Stimulated activated CD8-positive, alpha-beta memory T cell treated with anti-CD3 and anti-CD28 coated beads, Interleukin-15, amount 100 ng/mL, for 4 hours (primary cell): ENCODE results near the gene SHROOM1.
"Not testable (repeated sequence)": the region's sequence is repeated elsewhere in the genome, so short reads cannot be mapped to it uniquely, and the experiment has no call there.

ENCODE experiments used
- DNase-seq, 2 donors: peaks; one replicate each; pipeline ENCODE4 v3.0.0-alpha.2; 2020; ENCODE audit warnings: low read depth in 2 of 2

The SHROOM1 gene

DNA sequence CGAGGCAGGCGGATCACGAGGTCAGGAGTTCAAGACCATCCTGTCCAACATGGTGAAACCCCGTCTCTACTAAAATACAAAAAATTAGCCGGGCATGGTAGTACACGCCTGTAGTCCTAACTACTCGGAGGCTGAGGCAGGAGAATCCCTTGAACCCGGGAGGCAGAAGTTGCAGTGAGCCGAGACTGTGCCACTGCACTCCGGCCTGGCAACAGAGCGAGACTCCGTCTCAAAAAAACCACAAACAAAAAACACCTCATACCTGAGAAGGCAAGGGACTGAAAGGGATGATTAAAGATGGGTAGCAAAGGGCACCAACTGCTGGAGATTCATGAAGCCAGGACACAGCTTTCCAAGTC, 23.7 kb downstream of the SHROOM1 start:
- not testable (repeated sequence) for DNase-seq

DNA sequence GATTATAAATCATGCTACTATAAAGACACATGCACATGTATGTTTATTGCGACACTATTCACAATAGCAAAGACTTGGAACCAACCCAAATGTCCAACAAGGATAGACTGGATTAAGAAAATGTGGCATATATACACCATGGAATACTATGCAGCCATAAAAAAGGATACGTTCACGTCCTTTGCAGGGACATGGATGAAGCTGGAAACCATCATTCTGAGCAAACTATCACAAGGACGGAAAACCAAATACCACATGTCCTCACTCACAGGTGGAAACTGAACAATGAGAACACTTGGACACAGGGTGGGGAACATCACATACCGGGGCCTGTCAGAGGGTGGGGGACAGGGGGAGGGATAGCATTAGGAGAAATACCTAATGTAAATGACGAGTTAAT, 24.6 kb downstream of the SHROOM1 start:
- not testable (repeated sequence) for DNase-seq

DNA sequence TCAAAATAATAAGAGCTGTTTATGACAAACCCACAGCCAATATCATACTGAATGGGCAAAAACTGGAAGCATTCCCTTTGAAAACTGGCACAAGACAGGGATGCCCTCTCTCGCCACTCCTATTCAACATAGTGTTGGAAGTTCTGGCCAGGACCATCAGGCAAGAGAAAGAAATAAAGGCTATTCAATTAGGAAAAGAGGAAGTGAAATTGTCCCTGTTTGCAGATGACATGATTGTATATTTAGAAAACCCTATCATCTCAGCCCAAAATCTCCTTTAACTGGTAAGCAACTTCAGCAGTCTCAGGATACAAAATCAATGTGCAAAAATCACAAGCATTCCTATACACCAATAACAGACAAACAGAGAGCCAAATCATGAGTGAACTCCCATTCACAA, 26.2 kb downstream of the SHROOM1 start:
- DNase-seq: not testable (repeated sequence)

DNA sequence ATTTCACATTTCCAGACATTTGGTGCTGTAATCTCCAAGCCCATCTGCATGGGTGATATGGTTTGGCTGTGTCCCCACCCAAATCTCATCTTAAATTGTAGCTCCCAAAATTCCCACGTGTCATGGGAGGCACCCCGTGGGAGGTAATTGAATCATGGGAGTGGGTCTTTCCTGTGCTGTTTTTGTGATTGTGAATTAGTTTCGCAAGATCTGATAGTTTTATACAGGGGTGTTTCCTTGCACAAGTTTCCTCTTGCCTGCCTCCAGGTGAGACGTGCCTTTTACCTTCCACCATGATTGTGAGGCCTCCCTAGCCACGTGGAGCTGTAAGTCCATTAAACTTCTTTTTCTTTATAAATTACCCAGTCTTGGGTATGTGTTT, 27.8 kb downstream of the SHROOM1 start:
- not testable (repeated sequence) for DNase-seq

DNA sequence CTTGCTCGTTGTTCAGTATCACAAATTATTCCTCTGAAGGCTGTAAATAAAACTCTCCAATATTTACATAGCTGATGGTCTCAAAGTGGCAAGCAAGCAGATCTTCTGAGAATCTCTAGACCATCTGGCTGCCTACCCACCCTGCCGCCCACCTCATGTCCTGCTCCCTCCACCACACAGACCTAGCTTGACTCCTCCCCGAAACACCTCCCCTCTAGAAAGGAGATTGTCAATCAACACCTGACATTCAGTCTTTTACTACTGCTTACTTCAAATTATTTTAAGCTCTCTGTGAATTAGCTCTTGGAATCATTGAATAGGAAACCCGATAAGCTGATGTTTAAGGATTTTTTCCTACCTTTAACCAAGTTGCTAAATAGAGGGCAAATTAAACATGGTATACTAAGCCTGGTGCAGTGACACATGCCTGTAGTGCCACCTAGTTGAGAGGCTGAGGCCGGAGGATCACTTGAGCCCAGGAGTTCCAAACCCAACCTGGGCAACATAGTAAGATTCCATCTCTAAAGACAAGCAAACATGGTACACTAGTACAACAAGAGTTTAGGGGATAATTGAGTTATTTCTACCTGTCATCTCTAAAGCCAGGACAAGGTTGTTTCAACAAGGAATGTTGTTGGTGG, 28.3 kb downstream of the SHROOM1 start:
- no peak for DNase-seq

DNA sequence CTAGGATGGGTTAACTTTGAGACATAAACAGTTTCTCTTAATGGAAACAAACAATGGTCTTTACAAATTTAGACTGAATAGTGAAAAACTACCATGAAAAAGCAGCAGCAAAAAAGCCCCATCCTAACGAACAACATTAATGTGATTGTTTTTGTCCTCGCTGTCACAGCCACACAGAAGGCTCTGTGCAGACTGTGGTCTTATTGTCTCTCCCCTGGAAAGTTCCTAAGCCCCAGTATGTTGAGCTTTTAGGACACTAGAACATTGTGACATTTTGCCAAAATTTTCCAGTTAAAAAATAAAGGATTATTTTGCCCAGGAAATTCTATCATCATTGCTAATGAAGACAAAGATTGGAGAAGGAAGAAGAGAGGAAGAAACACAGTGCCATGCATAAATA, 29.9 kb downstream of the SHROOM1 start:
- no peak for DNase-seq

DNA sequence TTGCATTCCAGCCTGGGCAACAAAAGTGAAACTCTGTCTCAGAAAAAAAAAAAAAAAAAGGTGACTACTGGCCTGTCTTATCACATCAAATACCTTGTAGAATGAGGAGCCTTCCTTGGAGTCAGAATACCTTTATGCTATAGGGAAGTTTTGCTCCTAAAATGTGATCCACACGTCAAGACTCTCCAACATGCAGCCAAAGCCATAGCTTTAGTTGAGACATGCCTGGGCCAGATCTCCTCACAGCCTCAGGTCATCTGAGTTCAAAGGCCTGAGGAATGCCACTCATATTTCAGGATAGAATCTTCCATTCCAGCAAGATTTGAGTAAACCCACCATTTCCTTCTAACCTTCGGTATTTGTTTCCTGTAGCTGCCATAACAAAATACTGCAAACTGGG, 31.1 kb downstream of the SHROOM1 start:
- no peak for DNase-seq

DNA sequence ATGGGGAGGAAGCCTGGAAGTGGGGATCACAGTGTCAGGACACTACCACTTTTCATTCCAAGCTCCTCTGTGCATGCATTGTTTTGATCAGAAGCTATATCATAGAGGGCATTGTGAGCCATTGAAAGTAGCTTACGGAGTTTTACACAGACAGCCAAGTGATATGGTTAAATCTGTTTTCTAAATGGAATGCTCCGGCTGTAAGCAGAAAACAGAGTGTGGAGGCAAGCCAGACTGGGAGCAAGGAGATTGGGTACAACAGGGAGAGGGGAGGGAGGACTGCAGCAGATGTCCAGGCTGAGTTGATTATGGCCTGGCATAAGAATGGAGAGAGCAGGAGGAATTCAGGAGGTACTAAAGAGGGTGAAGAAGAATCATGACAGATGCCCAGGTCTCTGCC, 32.8 kb downstream of the SHROOM1 start:
- DNase-seq: no peak

DNA sequence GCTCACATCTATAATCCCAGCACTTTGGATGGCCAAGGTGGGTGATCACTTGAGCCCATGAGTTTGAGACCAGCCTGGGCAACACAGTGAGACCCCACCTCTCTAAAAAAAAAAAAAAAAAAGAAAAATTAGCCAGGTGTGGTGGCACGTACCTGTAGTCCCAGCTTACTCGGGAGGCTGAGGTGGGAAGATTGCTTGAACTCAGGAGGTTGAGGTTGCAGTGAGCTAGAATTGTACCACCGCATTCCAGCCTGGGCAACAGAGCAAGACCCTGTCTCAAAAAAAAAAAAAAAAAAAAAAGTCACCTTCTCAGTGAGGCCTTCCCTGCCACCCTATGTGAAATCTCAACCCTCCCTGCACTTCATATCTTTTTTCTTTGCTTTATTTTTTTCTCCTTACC, 39.4 kb downstream of the SHROOM1 start:
- no peak for DNase-seq

DNA sequence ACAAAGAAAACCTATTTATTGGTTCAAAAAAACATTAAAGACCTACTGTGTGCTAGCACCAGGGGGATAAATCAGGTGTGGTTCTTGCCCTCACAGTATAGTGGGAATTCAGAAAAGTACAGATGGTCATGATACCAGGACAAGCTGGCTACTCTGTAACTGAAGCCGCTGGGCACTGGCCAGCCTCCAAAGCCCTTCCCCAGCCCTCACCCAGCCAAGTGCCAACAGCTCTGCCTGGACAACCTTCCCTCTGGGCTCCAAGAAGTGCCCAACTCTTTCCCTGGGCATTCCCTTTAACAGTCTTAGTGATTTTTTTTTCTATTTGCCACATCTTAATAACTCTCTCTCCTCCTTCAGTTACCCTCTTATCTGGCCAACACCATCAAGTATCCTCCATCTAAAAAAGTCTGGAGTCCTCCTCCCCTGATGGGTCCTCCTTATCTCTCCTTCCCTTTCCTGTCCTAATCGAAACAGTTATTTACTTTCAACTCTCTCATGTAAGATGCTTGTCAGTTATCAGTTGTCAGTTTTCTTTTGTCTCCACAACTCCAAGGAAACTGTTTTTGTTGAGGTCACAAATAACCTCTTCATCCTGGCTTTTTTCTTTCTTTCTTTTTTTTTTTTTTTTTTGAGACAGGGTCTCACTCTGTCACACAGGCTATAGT, 40.1 kb downstream of the SHROOM1 start:
- DNase-seq: no peak

DNA sequence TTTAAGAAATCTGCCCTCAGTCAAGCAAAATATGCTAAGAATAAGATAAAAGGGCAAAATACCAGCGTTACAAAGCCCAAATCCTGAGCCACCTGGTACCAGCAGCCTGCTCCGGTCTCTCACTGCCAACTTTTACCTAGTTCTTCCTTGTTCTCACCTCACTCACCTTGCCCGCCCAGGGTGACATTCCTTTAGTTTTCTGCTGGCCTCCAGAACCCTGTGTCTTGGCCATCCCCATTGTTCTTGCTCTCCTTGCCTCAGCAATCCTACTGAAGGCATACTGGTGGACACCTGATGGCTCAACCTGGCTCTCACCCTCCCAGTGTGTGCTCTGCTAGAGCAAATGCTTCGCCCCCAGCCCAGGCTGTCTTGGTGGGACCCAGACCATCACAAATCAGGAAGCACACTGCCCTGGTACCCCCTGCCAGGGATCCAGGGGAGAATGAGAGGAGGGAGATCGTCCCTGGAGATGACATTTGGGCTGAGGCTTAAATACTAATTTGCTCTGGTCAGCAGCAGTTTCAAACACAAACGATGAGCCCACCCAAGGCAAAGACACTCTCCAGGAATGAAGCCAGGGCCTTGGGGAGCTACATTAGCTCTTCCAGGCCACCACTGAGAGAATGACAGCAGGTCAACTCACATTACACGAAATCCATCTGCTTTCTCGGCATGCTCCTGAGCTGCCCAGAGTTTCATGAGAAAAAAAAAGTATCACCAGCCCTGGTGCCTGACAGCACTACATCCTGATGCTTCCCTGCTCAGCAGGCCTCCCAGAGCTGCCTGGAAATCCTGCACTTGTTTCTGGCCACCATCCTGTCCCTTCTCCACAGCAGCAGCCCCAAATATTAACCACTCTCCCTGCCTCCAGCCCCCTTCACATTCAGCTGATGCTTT, 41.2 kb downstream of the SHROOM1 start:
- no peak for DNase-seq

DNA sequence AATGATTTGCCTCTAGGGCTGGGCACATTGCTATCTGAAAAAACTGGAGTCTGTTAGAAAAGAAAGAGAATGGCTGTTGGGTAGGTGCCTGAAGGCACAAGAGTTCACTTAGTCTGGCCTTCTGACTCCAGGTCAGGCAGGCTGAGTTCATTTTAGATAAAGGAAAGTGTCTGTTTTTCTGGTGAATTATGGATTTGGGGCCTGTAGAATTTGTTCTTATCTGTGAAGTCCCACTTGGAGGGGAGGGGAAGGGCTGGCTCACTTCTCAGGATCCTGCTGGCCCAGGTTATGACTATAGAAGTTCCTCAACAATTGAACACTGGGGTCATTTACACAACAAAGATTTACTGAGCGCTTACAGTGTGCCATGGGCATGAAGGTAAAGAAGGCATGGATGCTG, 41.9 kb downstream of the SHROOM1 start:
- no peak for DNase-seq

DNA sequence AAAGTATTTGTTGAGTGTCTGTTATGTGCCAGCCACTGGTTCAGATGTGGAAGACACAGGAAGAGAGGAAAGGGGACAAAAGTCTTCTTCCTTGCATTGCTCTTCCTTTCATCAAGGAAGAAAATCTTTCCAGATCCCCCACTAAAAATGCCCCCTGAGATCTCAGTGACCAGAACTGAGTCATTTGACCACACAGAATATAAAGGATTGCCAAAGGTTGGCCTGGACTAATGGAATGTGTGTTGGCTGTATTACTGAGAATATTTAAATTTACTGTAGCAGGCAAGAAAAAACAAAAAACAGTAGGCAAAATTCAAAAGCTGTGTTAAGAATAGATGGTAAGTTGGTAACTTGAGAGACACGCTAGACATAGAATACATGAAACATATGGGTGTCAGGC, 43.4 kb downstream of the SHROOM1 start:
- no peak for DNase-seq

DNA sequence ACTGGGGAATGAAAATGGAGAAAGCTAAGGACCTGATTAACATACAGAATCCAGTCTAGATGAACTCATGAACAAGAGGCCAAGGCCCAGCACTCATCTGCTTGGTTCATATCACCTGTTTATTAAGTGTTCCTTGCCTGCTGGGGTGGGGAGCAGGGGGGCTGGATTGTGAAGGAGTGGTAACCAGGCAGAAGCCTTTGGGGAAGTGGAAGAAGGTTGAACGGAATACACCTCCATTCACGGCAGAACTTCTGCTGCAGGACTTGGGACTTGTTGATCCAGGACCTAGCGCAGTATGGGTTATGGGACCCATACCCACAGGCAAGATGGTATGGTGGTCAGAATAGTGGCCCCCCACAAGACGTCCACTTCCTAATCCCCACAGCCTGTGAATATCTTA, 44.6 kb downstream of the SHROOM1 start:
- DNase-seq: no peak

DNA sequence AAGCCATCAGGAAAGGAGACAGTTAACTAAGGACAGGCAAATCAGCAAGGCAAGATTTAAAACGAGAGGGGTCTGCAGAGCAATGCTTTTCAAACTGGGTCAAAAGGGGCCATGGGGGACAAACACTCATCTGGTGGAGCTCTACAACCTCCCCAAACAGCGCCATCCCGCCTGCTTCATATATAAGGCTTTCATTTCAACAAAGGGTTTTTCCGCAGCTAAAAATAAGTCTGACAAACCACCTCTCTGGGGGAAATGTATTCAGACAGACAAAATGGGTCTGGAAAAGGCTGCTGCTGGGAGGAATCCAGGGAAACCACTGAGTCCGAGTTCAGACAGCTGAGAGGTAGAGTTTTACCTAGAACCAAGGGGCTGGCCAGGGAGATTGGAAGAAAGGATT, 45.1 kb downstream of the SHROOM1 start:
- DNase-seq: no peak

DNA sequence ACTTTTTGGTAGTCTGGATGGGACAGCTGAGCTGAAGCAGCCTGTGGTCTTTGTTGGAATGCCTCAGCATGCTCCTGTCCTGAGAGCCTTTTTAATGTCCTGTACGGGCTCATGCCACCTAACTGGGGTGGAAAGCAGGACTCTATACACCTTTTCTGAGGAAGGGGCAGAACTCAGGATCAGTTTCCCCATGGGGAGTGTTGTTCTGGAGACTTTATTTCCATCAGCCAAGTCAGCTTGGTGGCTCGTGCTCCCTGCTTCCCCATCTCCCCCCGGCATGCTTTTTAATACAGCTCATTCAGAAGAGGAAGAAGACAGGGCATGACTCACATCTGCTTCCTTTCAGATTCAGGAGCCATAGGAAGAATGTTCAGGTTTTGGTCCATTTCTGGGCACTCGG, 48.3 kb downstream of the SHROOM1 start:
- DNase-seq: no peak

DNA sequence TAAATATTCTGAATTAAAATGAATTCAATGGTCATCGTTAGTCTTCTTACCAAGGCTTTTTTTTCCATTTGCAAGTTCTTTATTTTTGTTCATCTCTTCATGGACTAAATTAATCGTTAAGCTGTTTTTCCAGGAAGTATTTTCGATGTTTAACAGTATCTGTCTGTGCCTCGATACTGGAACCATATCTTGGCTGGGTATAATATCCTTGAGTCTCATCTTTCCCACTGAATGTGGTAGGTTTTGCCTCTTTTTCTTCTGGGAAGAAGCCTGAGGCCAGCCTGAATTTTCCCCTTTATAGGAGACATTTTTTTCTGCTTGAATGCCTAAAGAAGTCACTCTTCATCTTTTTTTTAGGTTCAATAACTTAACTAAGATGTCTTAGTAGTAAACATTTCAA, 49.4 kb downstream of the SHROOM1 start:
- no peak for DNase-seq

DNA sequence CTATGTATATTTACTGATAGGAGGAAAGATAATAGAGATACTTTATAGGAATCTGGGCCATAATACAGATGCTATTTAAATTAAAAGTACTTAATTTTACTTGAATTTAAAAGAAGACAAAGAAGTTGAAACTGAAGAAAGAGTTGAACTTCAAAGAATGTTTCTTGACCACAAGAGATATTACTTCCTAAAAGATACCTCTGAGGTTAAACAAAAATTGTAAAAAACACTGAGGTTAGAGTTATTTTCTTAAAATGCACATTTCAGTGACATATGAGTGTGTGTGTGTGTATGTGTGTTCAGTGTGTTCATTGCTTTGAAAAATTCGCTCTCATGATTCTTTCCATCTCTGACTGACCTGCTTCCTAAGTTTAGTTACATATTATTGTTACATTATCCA, 49.9 kb downstream of the SHROOM1 start:
- no peak for DNase-seq

DNA sequence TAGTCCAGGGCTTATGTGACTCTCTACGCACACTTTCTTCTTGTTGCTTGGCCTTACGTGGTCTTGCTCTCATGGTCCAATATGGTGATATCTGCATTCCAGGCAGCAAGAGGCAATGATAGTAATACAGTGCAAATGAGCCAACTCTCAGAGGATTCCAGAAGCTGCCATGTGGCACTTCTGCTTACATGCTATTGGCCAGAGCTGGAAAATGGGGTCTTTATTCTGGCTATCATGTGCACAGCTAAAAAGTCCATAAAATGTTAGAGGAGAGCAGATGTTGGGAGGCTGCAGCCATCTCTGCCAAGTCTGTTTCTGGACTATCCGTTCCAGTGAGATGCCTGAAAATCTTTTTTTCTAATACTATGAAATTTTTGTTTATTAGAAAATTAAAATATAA, 50.5 kb downstream of the SHROOM1 start:
- DNase-seq: no peak

DNA sequence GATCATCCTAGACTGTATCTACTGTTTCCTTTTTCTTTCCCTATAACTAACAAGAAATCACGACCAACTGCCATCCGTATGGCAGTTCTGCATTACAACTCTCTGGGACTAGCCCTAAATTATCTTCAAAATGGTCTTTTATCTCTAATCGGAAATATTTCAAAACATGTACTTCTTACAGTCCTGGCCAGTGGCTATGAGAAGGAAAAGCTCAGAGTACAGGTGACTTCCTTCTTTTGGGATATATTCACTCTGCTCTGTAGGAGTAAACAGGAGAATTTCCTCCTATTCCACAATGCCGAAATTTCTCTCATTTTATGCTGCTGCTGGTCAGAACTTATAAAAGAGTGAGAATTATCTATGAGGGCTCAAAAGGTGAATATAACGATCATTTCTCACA, 51.6 kb downstream of the SHROOM1 start:
- no peak for DNase-seq

DNA sequence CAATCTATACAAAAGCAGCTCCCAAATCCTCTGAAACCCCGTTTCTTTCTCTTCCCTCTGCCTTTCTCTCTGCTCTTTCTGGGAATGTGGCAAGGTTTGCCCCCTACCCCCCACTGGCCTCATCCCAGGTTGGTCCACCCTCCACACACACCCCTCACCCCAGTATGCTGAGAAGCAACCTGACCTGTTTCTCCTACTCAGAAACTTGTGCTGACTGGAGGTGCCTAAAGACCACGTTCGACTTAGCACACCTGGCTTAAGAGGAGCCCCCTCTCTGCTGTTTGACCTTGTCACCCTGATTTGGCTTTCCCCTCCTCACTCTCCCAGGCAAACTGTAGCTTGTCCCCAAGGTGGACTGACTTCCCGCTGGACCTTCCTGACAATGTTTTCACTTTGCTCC, 52.3 kb downstream of the SHROOM1 start:
- DNase-seq: no peak

DNA sequence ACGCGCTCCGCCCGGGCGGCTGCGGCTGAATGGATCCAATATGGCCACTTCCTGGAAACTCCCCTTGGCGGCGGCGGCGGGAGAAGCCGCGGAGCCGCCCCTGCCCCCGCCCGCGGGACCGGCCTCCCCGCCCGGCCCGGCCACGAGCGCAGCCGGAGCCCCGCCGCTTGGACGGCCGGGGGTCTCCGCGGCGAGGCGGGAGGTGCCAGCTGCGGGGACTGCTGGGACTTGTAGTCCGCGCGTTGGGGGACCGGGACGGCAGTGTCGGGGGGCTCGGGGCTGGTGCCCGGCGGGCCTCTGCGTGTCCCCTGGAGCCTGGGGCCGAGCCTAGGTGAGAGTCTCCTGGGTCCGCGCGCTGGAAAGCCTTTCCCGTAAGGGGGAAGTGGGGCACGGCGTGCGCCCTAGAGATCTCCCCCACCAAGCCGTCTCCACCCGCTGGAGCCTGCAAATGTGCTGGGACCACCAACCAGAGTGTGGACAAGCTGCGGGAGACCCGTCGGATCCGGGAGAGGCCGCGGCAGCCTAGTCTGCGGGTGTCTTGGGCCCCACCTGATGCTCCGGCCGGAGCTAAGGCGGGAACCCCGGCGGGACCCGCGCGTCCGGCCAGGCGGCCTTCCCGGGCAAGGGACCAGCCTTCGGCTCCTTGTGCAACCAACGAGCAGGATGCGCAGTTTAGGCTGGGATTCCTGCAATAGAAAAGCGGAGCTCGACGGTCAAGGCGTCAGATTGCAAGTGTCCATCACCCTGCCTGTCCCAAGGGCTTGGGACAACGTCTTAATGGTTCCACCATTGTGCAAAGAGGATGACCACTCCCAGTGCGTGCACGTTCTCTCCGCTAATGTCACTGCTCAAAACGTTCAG, 53.0 kb downstream of the SHROOM1 start, which contains the start of gene SEPTIN8:
TSS of gene SEPTIN8 (minus strand) at position 31 of the 861 bp plus-strand sequence. CDS start 102 bp downstream, outside the sequence.
- peak in 1 of 2 donors; percentile 11 for DNase-seq
